ENCODE results near the gene SLC35D2. TPM values are rescaled to one million over a fixed set of nuclear protein-coding genes. Genes with fewer than 3 reads are reported as not detected.

Gene SLC35D2
- total RNA-seq, 1 donor from 2014 or later: 32.4 TPM

DNA sequence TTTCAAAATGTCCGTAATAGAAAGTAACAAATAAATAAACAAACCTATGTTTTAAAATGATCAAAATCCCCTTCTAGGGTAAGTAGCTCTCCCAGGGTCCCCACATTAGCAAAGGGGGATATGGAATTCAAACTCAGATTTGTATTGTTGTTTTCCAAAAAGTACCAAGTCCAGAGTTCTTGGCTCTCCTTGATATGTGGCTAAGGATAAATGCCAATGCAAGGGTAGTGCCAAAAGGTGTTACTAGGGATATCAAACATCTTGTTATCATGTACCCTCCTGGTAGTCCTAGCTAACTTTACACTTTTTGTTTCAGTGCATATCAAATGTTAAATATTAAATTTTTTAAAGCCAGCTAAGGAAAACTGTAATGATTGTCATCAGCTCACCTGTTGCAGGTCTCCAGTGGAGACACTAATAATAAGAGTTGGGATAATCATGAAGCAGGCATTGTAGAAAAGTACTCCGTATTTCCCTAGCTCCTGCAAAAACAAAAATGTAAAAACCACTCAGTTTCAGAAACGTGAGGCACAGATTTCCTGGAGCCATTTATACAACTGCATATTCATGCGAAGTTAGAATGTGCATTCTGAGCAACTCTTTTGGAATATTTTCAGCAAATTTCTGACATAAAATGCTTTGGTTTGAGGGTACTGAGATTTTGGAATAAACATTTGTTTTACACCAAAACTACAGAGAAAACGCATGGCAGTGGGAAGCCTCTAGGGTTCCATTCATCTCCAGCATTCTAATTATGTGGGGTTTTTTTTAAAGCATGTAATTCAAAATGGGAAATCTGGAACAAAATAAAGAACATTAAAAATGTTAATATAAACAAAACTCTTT, 39.8 kb downstream of the SLC35D2 start:
- ATAC-seq (no peak), DNase-seq (no peak)
- Histone ChIP-seq H3K36me3 (peaks cover 5% of the 10 kb centered on the region), H3K4me3 (no peak overlapping the region), H3K4me1 (peaks cover 12% of the 10 kb centered on the region), H3K27me3 (ENCODE audit: low read depth) (no peaks in the 10 kb centered on the region), H3K9me3 (no peaks in the 10 kb centered on the region), H3K27ac (peak overlapping the region; percentile 43)
- intact Hi-C loops (cut with DNase I): no loop called here
- TF ChIP-seq, protein P1, sequence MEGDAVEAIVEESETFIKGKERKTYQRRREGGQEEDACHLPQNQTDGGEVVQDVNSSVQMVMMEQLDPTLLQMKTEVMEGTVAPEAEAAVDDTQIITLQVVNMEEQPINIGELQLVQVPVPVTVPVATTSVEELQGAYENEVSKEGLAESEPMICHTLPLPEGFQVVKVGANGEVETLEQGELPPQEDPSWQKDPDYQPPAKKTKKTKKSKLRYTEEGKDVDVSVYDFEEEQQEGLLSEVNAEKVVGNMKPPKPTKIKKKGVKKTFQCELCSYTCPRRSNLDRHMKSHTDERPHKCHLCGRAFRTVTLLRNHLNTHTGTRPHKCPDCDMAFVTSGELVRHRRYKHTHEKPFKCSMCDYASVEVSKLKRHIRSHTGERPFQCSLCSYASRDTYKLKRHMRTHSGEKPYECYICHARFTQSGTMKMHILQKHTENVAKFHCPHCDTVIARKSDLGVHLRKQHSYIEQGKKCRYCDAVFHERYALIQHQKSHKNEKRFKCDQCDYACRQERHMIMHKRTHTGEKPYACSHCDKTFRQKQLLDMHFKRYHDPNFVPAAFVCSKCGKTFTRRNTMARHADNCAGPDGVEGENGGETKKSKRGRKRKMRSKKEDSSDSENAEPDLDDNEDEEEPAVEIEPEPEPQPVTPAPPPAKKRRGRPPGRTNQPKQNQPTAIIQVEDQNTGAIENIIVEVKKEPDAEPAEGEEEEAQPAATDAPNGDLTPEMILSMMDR (IDR thresholded peaks at IDR 0.05): no peak

DNA sequence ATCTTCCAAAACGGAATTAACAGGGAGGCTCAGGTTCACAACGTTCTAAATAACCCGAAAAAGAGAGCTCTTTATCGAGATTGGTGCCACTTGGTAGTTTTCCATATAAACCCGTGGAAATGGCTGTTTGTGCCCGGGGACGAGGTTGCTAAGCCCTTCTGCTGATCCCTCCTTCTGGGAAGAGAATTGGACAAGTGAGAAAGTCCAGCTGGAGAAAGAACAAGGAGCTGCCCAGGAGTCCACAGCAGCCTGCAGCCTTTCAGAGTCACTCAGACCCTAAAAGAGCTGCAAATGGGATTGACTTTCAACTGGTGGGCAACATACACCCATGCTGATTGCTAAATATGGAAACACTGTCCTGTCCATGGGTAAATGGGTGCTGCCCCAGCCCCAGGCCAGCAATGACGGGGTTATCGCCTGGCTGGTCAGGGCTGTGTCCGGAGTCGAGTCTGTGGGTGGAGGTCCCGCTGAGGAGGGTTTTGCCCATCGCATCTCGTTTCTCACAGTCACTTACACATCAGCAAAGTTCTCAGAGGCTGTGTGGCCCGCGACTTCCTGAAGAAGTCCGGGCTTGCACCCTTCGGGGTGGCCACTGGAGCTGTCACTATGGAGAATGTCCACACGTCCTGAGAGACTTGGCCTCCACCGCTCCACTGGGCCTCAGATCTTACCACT, 40.8 kb downstream of the SLC35D2 start:
- TF ChIP-seq, protein P1 (IDR thresholded peaks at IDR 0.05): no peak
- no peak for DNase-seq
- H3K27me3 ChIP-seq (ENCODE audit: low read depth): no peaks in the 10 kb centered on the region

DNA sequence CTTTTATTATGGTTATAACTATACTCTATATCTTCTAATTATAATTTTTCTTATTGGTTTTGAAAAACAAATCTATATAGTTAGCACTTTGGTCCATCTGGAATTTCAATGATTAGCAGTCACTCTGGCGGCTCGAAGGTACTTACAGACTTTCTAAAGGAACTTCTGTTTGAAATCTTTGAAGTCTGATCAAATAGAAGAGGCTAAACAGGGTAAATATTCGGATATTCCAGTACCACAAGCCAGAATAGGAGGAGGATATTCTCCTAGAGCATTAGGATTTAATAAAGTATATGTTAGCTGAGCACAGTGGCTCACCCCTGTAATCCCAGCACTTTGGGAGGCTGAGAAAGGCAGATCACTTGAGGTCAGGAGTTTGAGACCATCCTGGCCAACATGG, 42.8 kb downstream of the SLC35D2 start:
- no peak for ATAC-seq

More for the DNA sequence above, 40.8 kb downstream of the SLC35D2 start:
- H3K36me3 ChIP-seq: peaks cover 5% of the 10 kb centered on the region
- H3K4me3 ChIP-seq: no peak overlapping the region
- H3K4me1 ChIP-seq: peaks cover 12% of the 10 kb centered on the region
- intact Hi-C loops (cut with DNase I): no loop called here
- peak overlapping the region; percentile 43 for H3K27ac ChIP-seq
- ATAC-seq: peak; percentile 21 to 34
- H3K9me3 ChIP-seq: no peaks in the 10 kb centered on the region

DNA sequence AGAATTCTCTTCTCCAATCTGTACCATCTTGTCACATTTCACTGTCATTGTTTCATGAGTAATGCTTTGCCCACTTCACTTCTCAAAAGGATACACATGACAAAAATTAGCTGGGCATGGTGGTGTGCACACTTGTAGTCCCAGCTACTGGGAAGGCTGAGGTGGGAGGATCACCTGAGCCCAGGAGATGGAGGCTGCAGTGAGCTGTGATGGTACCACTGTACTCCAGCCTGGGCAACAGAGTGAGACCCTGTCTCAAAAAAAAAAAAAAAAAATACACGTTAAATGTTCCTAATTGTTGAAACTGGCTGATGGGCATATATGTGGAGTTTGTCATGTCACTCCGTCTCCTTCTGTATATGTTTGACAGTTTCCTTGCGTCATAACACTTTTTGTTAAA, 45.2 kb downstream of the SLC35D2 start:
- Histone ChIP-seq H3K36me3 (peaks cover 11% of the 10 kb centered on the region), H3K27ac (no peak overlapping the region), H3K27me3 (ENCODE audit: low read depth) (no peaks in the 10 kb centered on the region), H3K9me3 (no peaks in the 10 kb centered on the region), H3K4me1 (no peaks in the 10 kb centered on the region), H3K4me3 (no peak overlapping the region)
- ATAC-seq: no peak
- intact Hi-C loops (cut with DNase I): no loop called here
- TF ChIP-seq, protein P1 (IDR thresholded peaks at IDR 0.05): no peak
- no peak for DNase-seq

More for the DNA sequence above, 42.8 kb downstream of the SLC35D2 start:
- TF ChIP-seq, protein P1 (IDR thresholded peaks at IDR 0.05): no peak
- H3K27me3 ChIP-seq (ENCODE audit: low read depth): no peaks in the 10 kb centered on the region
- no peak for DNase-seq
- H3K27ac ChIP-seq: no peak overlapping the region
- no peak overlapping the region for H3K4me3 ChIP-seq
- intact Hi-C loops (cut with DNase I): no loop called here
- H3K9me3 ChIP-seq: no peaks in the 10 kb centered on the region
- peaks cover 12% of the 10 kb centered on the region for H3K4me1 ChIP-seq
- peaks cover 5% of the 10 kb centered on the region for H3K36me3 ChIP-seq

DNA sequence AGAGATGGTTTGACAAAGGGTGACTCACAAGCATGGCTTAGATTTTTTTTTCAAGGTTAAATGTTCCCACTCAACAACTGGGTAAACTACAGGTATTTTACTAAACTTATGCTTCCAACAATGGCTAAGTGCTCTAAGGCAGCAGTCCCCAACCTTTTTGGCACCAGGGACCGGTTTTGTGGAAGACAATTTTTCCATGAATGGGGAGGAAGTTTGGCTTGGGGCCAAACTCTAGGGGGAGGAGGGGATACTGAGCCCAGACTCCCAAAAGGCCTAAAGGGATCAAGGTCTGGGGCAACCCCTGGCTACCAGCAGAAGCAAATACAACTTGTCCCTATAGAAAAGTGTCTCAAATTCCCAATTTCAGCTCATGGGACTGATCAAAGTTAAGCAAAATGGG, 49.6 kb downstream of the SLC35D2 start:
- Histone ChIP-seq H3K36me3 (peaks cover 29% of the 10 kb centered on the region), H3K4me3 (no peak overlapping the region), H3K4me1 (no peaks in the 10 kb centered on the region), H3K27ac (no peak overlapping the region), H3K27me3 (ENCODE audit: low read depth) (no peaks in the 10 kb centered on the region), H3K9me3 (no peaks in the 10 kb centered on the region)
- ATAC-seq (no peak), DNase-seq (no peak)
- TF ChIP-seq, protein P1 (IDR thresholded peaks at IDR 0.05): no peak
- intact Hi-C loops (cut with DNase I): no loop called here

Measured in lower lobe of right lung (tissue), 2 donors.